Measurements from ENCODE around the gene FXYD4. TPM values are rescaled to one million over a fixed set of nuclear protein-coding genes. Genes with fewer than 3 reads are reported as not detected.

The FXYD4 gene
- total and polyA plus RNA-seq, 2 of the 8 experiments (the other 6 are each of a cell fraction or from before 2014, with no cell fraction given): not detected

DNA sequence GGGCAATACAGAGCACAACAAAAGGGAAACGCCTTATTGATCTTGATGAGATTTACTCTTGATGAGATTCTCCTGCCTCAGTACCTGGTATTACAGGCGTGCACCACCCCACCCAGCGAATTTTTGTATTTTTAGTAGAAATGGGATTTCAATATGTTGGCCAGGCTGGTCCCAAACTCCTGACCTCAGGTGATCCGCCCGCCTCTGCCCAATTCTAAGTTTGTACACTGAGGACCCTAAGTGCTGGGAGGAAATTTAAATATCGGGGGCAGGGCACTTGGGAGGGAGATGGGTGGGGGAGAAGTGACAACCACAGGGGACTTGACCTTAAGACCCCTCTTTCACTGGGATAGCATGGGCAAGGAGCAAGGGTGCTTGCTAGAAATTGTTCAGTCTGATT, 23.4 kb downstream of the FXYD4 start:
- H3K27ac ChIP-seq (ENCODE audit: low read depth, low read length): no peak overlapping the region
- peaks cover 25 to 58% (median 48%) of the 10 kb centered on the region in 4 experiments for H3K36me3 ChIP-seq (ENCODE audit: control insufficient read depth in 2 of 4, insufficient read depth in 4 of 4, low read length in 3 of 4)
- H3K4me2 ChIP-seq (ENCODE audit: insufficient read depth in 1 of 2, low read depth in 2 of 2, low read length in 2 of 2): peak overlapping the region; percentile 78 to 86
- ChIA-PET POLR2A (ENCODE audit: partially characterized antibody) (interaction anchor here (0.7 to 10.5 kb wide), 17 partner anchors 8 to 58 kb away, joined by 3 to 112 read pairs (median 8); partner anchors contain the start of genes FXYD4, HNRNPF and ZNF487), CTCF (ENCODE audit: partially characterized antibody) (interaction anchor here (0.6 to 2.0 kb wide), 3 partner anchors 11 to 67 kb away, joined by 3 to 5 read pairs (median 3); no protein-coding TSS in a partner anchor)
- H4K91ac ChIP-seq (replicated peaks; ENCODE audit: insufficient read length, low read length): no peak overlapping the region
- peak overlapping the region in 2 of 4 experiments; percentile 0 to 94; a peak in 1 of 7 replicates for H3K9ac ChIP-seq (replicated peaks in 1 of 4; ENCODE audit: extremely low read depth in 1 of 4, low read depth in 3 of 4, low read length in 3 of 4)
- H4K20me1 ChIP-seq (replicated peaks in 1 of 2; ENCODE audit: control insufficient read depth in 1 of 2, insufficient read depth in 2 of 2, low read length in 2 of 2): peaks cover 32 to 50% of the 10 kb centered on the region in 2 experiments
- no peak overlapping the region for H2BK12ac ChIP-seq (ENCODE audit: low read depth, low read length)
- no peak overlapping the region for H2BK5ac ChIP-seq (ENCODE audit: low read depth, low read length)
- H4K5ac ChIP-seq (ENCODE audit: insufficient read length, low read depth, low read length): no peak overlapping the region
- no peak for DNase-seq (ENCODE audit: low read depth in 1 of 2, low spot score in 2 of 2)
- no peak overlapping the region for H2AK5ac ChIP-seq (ENCODE audit: low read depth, low read length)
- peaks cover 0 to 10% (median 5%) of the 10 kb centered on the region in 4 experiments for H3K4me1 ChIP-seq (replicated peaks in 1 of 4; ENCODE audit: control insufficient read depth in 3 of 4, insufficient read depth in 4 of 4, low read length in 3 of 4)
- H2BK20ac ChIP-seq (ENCODE audit: low read length): no peak overlapping the region
- no peaks in the 10 kb centered on the region for H3K9me3 ChIP-seq (ENCODE audit: insufficient read depth in 2 of 2, low read depth in 1 of 2, low read length in 1 of 2)
- H3K4ac ChIP-seq (replicated peaks; ENCODE audit: insufficient read length, low read depth, low read length): no peak overlapping the region
- H3K79me1 ChIP-seq (ENCODE audit: low read depth, low read length): peaks cover 14% of the 10 kb centered on the region
- no peak overlapping the region for H3K23ac ChIP-seq (ENCODE audit: insufficient read length)
- peaks cover 58 to 90% of the 10 kb centered on the region in 2 experiments for H3K79me2 ChIP-seq (ENCODE audit: control insufficient read depth in 1 of 2, insufficient read depth in 2 of 2, low read length in 2 of 2)
- H3K23me2 ChIP-seq (ENCODE audit: low read depth, low read length): peaks cover 10% of the 10 kb centered on the region
- 97% methylated on average over 6 of the region's 6 CpGs; no CpG with 5 or more reads in 1 of the 2 experiments for WGBS, 2 experiments (ENCODE audit: extremely low coverage in 1 of 2, insufficient coverage in 1 of 2, insufficient read length in 1 of 2, insufficient replicate concordance in 2 of 2, low coverage in 1 of 2, low lambda C conversion rate in 2 of 2, missing lambda C conversion rate in 1 of 2)
- no peak for FAIRE-seq
- H3K18ac ChIP-seq (ENCODE audit: extremely low read depth, low read length): no peak overlapping the region
- no peak overlapping the region for H3K14ac ChIP-seq (ENCODE audit: insufficient read length)
- H2BK120ac ChIP-seq (replicated peaks; ENCODE audit: low read depth, low read length): no peak overlapping the region
- no peaks in the 10 kb centered on the region for H3K27me3 ChIP-seq (replicated peaks in 1 of 4; ENCODE audit: control insufficient read depth in 3 of 4, extremely low read depth in 1 of 4, insufficient read depth in 3 of 4, low read length in 3 of 4)
- no peak overlapping the region for H2AFZ ChIP-seq (ENCODE audit: low read length)
- H3K56ac ChIP-seq (replicated peaks; ENCODE audit: insufficient read length, low read depth, low read length): no peak overlapping the region
- TF ChIP-seq PHF8 (conservative IDR thresholded peaks at IDR 0.05; ENCODE audit: low read depth, low read length): no peak
- TF ChIP-seq SIRT6 (IDR thresholded peaks at IDR 0.05; ENCODE audit: low read length): no peak
- TF ChIP-seq TAF7 (optimal IDR thresholded peaks at IDR 0.05; ENCODE audit: borderline replicate concordance, low read depth, low read length): no peak
- no peak for TF ChIP-seq GTF2F1 (IDR thresholded peaks at IDR 0.05; ENCODE audit: borderline replicate concordance, low read depth, low read length)
- no peak for TF ChIP-seq SIN3A (conservative IDR thresholded peaks at IDR 0.05 in 1 of 2, IDR thresholded peaks at IDR 0.05 in 1 of 2; ENCODE audit: low read depth in 1 of 2, low read length in 2 of 2)
- TF ChIP-seq TCF12 (IDR thresholded peaks at IDR 0.05; ENCODE audit: low read depth, low read length): no peak
- TF ChIP-seq POU5F1 (IDR thresholded peaks at IDR 0.05; ENCODE audit: low read depth, low read length): no peak
- no peak for TF ChIP-seq CTBP2 (IDR thresholded peaks at IDR 0.05; ENCODE audit: borderline replicate concordance, insufficient read depth, insufficient read length, low read length)
- TF ChIP-seq POLR2AphosphoS5 (IDR thresholded peaks at IDR 0.05; ENCODE audit: low read depth, low read length): peak; percentile 16; the same call in 1 of the 2 replicates
- no peak overlapping the region for H2BK15ac ChIP-seq (ENCODE audit: low read length)
- H3K4me3 ChIP-seq (ENCODE audit: extremely low read depth in 1 of 4, insufficient read depth in 2 of 4, low read depth in 3 of 4, low read length in 4 of 4): peak overlapping the region; percentile 76 to 91 (median 86); a peak in 5 of 8 replicates
- no peak overlapping the region for H4K8ac ChIP-seq (ENCODE audit: extremely low read depth, insufficient read depth, low read length)

Data from H1 (cell line).